IMR-90 (cell line): ENCODE data around the gene HPGDS. TPM values are rescaled to one million over a fixed set of nuclear protein-coding genes. Genes with fewer than 3 reads are reported as not detected.

ENCODE experiments used
- ATAC-seq: fragments of 200-7000 bp; cut with Tn5 transposase; 2 replicates; pipeline ENCODE4 v1.9.1; 2020; ENCODE audit warnings: low read depth, mild to moderate bottlenecking, moderate library complexity
- BruUV-seq: library from RNA; stranded (reverse); fragments of 400-500 nt; replicated peaks from 2 replicates; lab custom pipeline; 2021; lab: Mats Ljungman, UMichigan
- CTCF ChIA-PET: fragments of 300-600 bp; formaldehyde crosslinking; extraction: SDS; loops from one replicate; lab custom pipeline; 2021; ENCODE audit warnings: antibody characterized with exemption; lab: Yijun Ruan, JAX
- POLR2A ChIA-PET: fragments of 300-600 bp; sonication (Branson Sonifier 250); formaldehyde crosslinking; loops from one replicate; lab custom pipeline; 2022; ENCODE audit warnings: antibody characterized with exemption; ENCODE audit not compliant: unreplicated experiment; lab: Charles Lee
- DNase-seq: peaks from one replicate; pipeline ENCODE4 v3.0.0; 2013
- H2AFZ ChIP-seq: replicated peaks from 2 replicates; pipeline ENCODE3; 2013; ENCODE audit warnings: low read length, mild to moderate bottlenecking; ENCODE audit not compliant: poor library complexity
- H2AK5ac ChIP-seq: 2 replicates; pipeline ENCODE4 v1.6.1; 2013; ENCODE audit warnings: low read depth, low read length, inconsistent platforms
- H2AK9ac ChIP-seq: replicated peaks from 2 replicates; pipeline ENCODE3; 2013; ENCODE audit warnings: mild to moderate bottlenecking, low read depth, low read length, moderate library complexity; ENCODE audit not compliant: poor library complexity
- H2BK120ac ChIP-seq: 2 replicates; pipeline ENCODE4 v1.6.1; 2013; ENCODE audit warnings: low read depth, low read length, inconsistent platforms
- H2BK15ac ChIP-seq: 3 replicates; pipeline ENCODE4 v1.6.1; 2013; ENCODE audit warnings: low read depth, low read length, inconsistent platforms
- H2BK20ac ChIP-seq: 2 replicates; pipeline ENCODE4 v1.6.1; 2013; ENCODE audit warnings: low read depth, mild to moderate bottlenecking, inconsistent platforms, low read length, moderate library complexity
- H2BK5ac ChIP-seq: 2 replicates; pipeline ENCODE4 v1.6.1; 2013; ENCODE audit warnings: mild to moderate bottlenecking, low read depth, low read length, inconsistent platforms; ENCODE audit not compliant: poor library complexity, severe bottlenecking
- H3K14ac ChIP-seq: replicated peaks from 2 replicates; pipeline ENCODE4 v1.6.1; 2013; ENCODE audit warnings: low read depth, low read length, inconsistent platforms
- H3K18ac ChIP-seq: 2 replicates; pipeline ENCODE4 v1.6.1; 2013; ENCODE audit warnings: low read depth, low read length, control low read depth
- H3K23ac ChIP-seq: 2 replicates; pipeline ENCODE4 v1.6.1; 2013; ENCODE audit warnings: low read depth, low read length, inconsistent platforms
- H3K27ac ChIP-seq: 2 replicates; pipeline ENCODE4 v1.5.1; 2013; ENCODE audit warnings: mild to moderate bottlenecking, control low read depth, low read length; ENCODE audit not compliant: insufficient read depth
- H3K27me3 ChIP-seq: 2 replicates; pipeline ENCODE4 v1.6.1; 2013; ENCODE audit warnings: low read length; ENCODE audit not compliant: control insufficient read depth, insufficient read depth
- H3K36me3 ChIP-seq: 2 replicates; pipeline ENCODE4 v1.6.1; 2013; ENCODE audit warnings: low read length, mixed read lengths; ENCODE audit not compliant: control insufficient read depth, insufficient read depth
- H3K4ac ChIP-seq: 2 replicates; pipeline ENCODE4 v1.6.1; 2013; ENCODE audit warnings: low read depth, low read length, inconsistent platforms
- H3K4me1 ChIP-seq: 2 replicates; pipeline ENCODE4 v1.6.1; 2013; ENCODE audit warnings: low read length, mixed read lengths; ENCODE audit not compliant: control insufficient read depth, insufficient read depth
- H3K4me2 ChIP-seq: 2 replicates; pipeline ENCODE4 v1.6.1; 2013; ENCODE audit warnings: low read depth, mild to moderate bottlenecking, control low read depth, low read length, moderate library complexity
- H3K4me3 ChIP-seq: 2 replicates; pipeline ENCODE4 v1.5.1; 2013; ENCODE audit warnings: low read depth, mild to moderate bottlenecking, control low read depth, low read length, moderate library complexity; ENCODE audit not compliant: insufficient read depth
- H3K56ac ChIP-seq: 2 replicates; pipeline ENCODE4 v1.6.1; 2013; ENCODE audit warnings: low read length, inconsistent platforms; ENCODE audit not compliant: insufficient read depth; ENCODE audit errors: extremely low read depth
- H3K79me1 ChIP-seq, 2 experiments: 2 replicates each; pipeline ENCODE4 v1.6.1; 2013; ENCODE audit warnings: low read length in 2 of 2, inconsistent platforms in 1 of 2, low read depth in 1 of 2
- H3K9ac ChIP-seq: 2 replicates; pipeline ENCODE4 v1.6.1; 2013; ENCODE audit warnings: low read depth, low read length, control low read depth
- H3K9me1 ChIP-seq: 2 replicates; pipeline ENCODE4 v1.6.1; 2013; ENCODE audit warnings: low read length, inconsistent platforms; ENCODE audit not compliant: insufficient read depth
- H3K9me3 ChIP-seq: 2 replicates; pipeline ENCODE4 v1.6.1; 2013; ENCODE audit warnings: low read length; ENCODE audit not compliant: control insufficient read depth, insufficient read depth
- H4K20me1 ChIP-seq: 2 replicates; pipeline ENCODE4 v1.6.1; 2013; ENCODE audit warnings: low read length, inconsistent platforms; ENCODE audit not compliant: insufficient read depth
- H4K5ac ChIP-seq: 2 replicates; pipeline ENCODE4 v1.6.1; 2013; ENCODE audit warnings: mild to moderate bottlenecking, low read depth, low read length, control low read depth
- H4K8ac ChIP-seq, 2 experiments: 2 replicates each; pipeline ENCODE4 v1.6.1; 2013; ENCODE audit warnings: low read depth in 2 of 2, low read length in 2 of 2, control low read depth in 1 of 2, inconsistent platforms in 1 of 2
- H4K91ac ChIP-seq: 2 replicates; pipeline ENCODE4 v1.6.1; 2013; ENCODE audit warnings: low read depth, low read length, inconsistent platforms; ENCODE audit not compliant: insufficient read depth
- BHLHE40 ChIP-seq: fragments of 150-350 bp; IDR thresholded peaks from 2 replicates; pipeline ENCODE4 v1.6.1; 2016; ENCODE audit warnings: mild to moderate bottlenecking, low read depth, low read length
- CEBPB ChIP-seq: IDR thresholded peaks from 2 replicates; pipeline ENCODE4 v1.6.1; 2012; ENCODE audit warnings: low read depth, low read length, improper control_type of control experiment
- CHD1 ChIP-seq: IDR thresholded peaks from 2 replicates; pipeline ENCODE4 v1.6.1; 2012; ENCODE audit warnings: low read depth, low read length, improper control_type of control experiment
- CTCF ChIP-seq: conservative IDR thresholded peaks from 2 replicates; pipeline ENCODE4 v1.5.1; 2012; ENCODE audit warnings: mild to moderate bottlenecking, low read depth, low read length, improper control_type of control experiment
- ELK1 ChIP-seq: fragments of 150-350 bp; IDR thresholded peaks from 2 replicates; pipeline ENCODE4 v1.6.1; 2016; ENCODE audit warnings: low read depth, mild to moderate bottlenecking, low read length, moderate library complexity, borderline replicate concordance
- FOS ChIP-seq: fragments of 150-350 bp; IDR thresholded peaks from 2 replicates; pipeline ENCODE4 v1.6.1; 2016; ENCODE audit warnings: low read depth, low read length
- MAFK ChIP-seq: IDR thresholded peaks from 2 replicates; pipeline ENCODE4 v1.6.1; 2012; ENCODE audit warnings: low read depth, low read length, improper control_type of control experiment
- MAZ ChIP-seq: IDR thresholded peaks from 2 replicates; pipeline ENCODE4 v1.6.1; 2012; ENCODE audit warnings: low read depth, mild to moderate bottlenecking, low read length, improper control_type of control experiment, moderate library complexity, borderline replicate concordance
- MXI1 ChIP-seq: IDR thresholded peaks from 2 replicates; pipeline ENCODE4 v1.6.1; 2012; ENCODE audit warnings: low read depth, mild to moderate bottlenecking, low read length, moderate library complexity, borderline replicate concordance
- NFE2L2 ChIP-seq: fragments of 150-350 bp; IDR thresholded peaks from 2 replicates; pipeline ENCODE4 v1.6.1; 2016; ENCODE audit warnings: low read depth, mild to moderate bottlenecking, low read length
- POLR2A ChIP-seq: IDR thresholded peaks from 2 replicates; pipeline ENCODE4 v1.6.1; 2012; ENCODE audit warnings: mild to moderate bottlenecking, low read depth, low read length
- RAD21 ChIP-seq: IDR thresholded peaks from 2 replicates; pipeline ENCODE4 v1.6.1; 2012; ENCODE audit warnings: low read length, improper control_type of control experiment
- RCOR1 ChIP-seq: IDR thresholded peaks from 2 replicates; pipeline ENCODE4 v1.6.1; 2012; ENCODE audit warnings: mild to moderate bottlenecking, low read length, improper control_type of control experiment; ENCODE audit not compliant: insufficient replicate concordance
- RFX5 ChIP-seq: IDR thresholded peaks from 2 replicates; pipeline ENCODE4 v1.8.0; 2012; ENCODE audit warnings: low read depth, mild to moderate bottlenecking, low read length, moderate library complexity
- SMC3 ChIP-seq: fragments of 150-350 bp; IDR thresholded peaks from 2 replicates; pipeline ENCODE4 v1.6.1; 2016; ENCODE audit warnings: low read depth, mild to moderate bottlenecking, antibody characterized with exemption, low read length, moderate library complexity
- WGBS, 2 experiments: methylation state at CpG; one replicate each; pipeline versions ENCODE4 v1.1.5 to v1.1.7; 2013; ENCODE audit warnings: missing lambda C conversion rate in 2 of 2; ENCODE audit not compliant: insufficient read length in 1 of 2; ENCODE audit errors: extremely low coverage in 2 of 2; 5-methylcytosine and 5-hydroxymethylcytosine counted together
- dilution Hi-C: fragments of 300-500 bp; cut with HindIII; formaldehyde crosslinking; loops from one replicate; pipeline ENCODE4 v1.14.3; 2018; ENCODE audit warnings: low sequenced_read_pairs; ENCODE audit not compliant: unreplicated experiment
- in situ Hi-C: fragments of 300-500 bp; cut with MboI; formaldehyde crosslinking; loops from 3 replicates; pipeline ENCODE4 v1.14.3; 2019; ENCODE audit warnings: low sequenced_read_pairs, inconsistent platforms, mixed read lengths
- intact Hi-C: fragments of 100-400 bp; cut with micrococcal nuclease; formaldehyde crosslinking; loops from 2 replicates; pipeline ENCODE4 v1.10.0; 2022
- polyA plus RNA-seq, 3 experiments: library from polyadenylated mRNA; depleted of rRNA; stranded (reverse); fragments of >200 nt; gene quantifications; 2 replicates each; pipeline ENCODE4 v1.2.3, GENCODE V29; 2012; ENCODE audit warnings: low replicate concordance in 1 of 3
- total RNA-seq: library from RNA; depleted of rRNA; stranded (reverse); fragments of >200 nt; gene quantifications from 2 replicates; pipeline ENCODE4 v1.2.3, GENCODE V29; 2012
- TF ChIP-seq, protein P1 (sequence below): fragments of 150-350 bp; IDR thresholded peaks from 2 replicates; pipeline ENCODE4 v1.6.1; 2017; ENCODE audit warnings: mild to moderate bottlenecking, antibody characterized with exemption, low read length, low read depth

HPGDS gene
- total and polyA plus RNA-seq, 2 of the 4 experiments (the other 2 are of a cell fraction): not detected

- H3K4me2 ChIP-seq: no peak overlapping the region
- H3K4ac ChIP-seq: no peak overlapping the region
- H2BK15ac ChIP-seq: no peak overlapping the region
- ChIA-PET CTCF (no interaction called here), POLR2A (no interaction called here)
- H4K8ac ChIP-seq: no peak overlapping the region
- ATAC-seq (no peak), DNase-seq (no peak)
- H3K27me3 ChIP-seq: peaks cover 2% of the 10 kb centered on the region; the same call in 1 of the 2 replicates
- no peak overlapping the region for H3K14ac ChIP-seq
- H3K23ac ChIP-seq: no peak overlapping the region
- H2AK5ac ChIP-seq: no peak overlapping the region
- TF ChIP-seq MAFK: no peak
- TF ChIP-seq POLR2A: no peak
- TF ChIP-seq BHLHE40: no peak
- no peak for TF ChIP-seq CHD1
- TF ChIP-seq NFE2L2: no peak
- no peak for TF ChIP-seq MXI1
- TF ChIP-seq ELK1: no peak
- no peak for TF ChIP-seq RAD21
- no peak for TF ChIP-seq FOS
- no peak for TF ChIP-seq SMC3
- TF ChIP-seq RCOR1: no peak
- TF ChIP-seq RFX5: no peak
- no peak for TF ChIP-seq MAZ
- no peak for TF ChIP-seq CEBPB
- no peak for TF ChIP-seq CTCF
- TF ChIP-seq, protein P1, sequence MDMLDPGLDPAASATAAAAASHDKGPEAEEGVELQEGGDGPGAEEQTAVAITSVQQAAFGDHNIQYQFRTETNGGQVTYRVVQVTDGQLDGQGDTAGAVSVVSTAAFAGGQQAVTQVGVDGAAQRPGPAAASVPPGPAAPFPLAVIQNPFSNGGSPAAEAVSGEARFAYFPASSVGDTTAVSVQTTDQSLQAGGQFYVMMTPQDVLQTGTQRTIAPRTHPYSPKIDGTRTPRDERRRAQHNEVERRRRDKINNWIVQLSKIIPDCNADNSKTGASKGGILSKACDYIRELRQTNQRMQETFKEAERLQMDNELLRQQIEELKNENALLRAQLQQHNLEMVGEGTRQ: no peak
- H2AFZ ChIP-seq: no peak overlapping the region
- H4K5ac ChIP-seq: no peak overlapping the region
- H3K4me3 ChIP-seq: no peak overlapping the region
- no peak overlapping the region for H2BK20ac ChIP-seq
- H2BK5ac ChIP-seq: no peak overlapping the region
- H3K79me1 ChIP-seq: no peaks in the 10 kb centered on the region
- in situ Hi-C loops: no loop called here
- no peaks in the 10 kb centered on the region for H4K20me1 ChIP-seq
- intact Hi-C loops: no loop called here
- no peaks in the 10 kb centered on the region for H3K36me3 ChIP-seq
- no peak overlapping the region for H3K56ac ChIP-seq
- dilution Hi-C loops: no loop called here
- no peak overlapping the region for H3K9ac ChIP-seq
- no TSS peak for BruUV-seq
- no peak overlapping the region for H2BK120ac ChIP-seq
- no CpG with 5 or more reads among the region's 2 CpGs for WGBS, 2 experiments
- no peaks in the 10 kb centered on the region for H3K9me3 ChIP-seq
- no peaks in the 10 kb centered on the region for H3K9me1 ChIP-seq
- no peak overlapping the region for H3K18ac ChIP-seq
- no peak overlapping the region for H4K91ac ChIP-seq
- no peak overlapping the region for H2AK9ac ChIP-seq
- H3K4me1 ChIP-seq: no peaks in the 10 kb centered on the region
- H3K27ac ChIP-seq: no peak overlapping the region
These were observed 3.3 kb upstream of the HPGDS start for GRCh38 chr4:94345969-94346368.
